HEK293 (cell line): ENCODE results near the gene REC8.

ENCODE experiments used
- PRDM1 ChIP-seq: fragments of 450-650 bp; formaldehyde crosslinking; IDR thresholded peaks from 2 replicates; pipeline ENCODE4; 2016; ENCODE audit warnings: missing biosample characterization, missing genetic modification characterization
- TRIM28 ChIP-seq: IDR thresholded peaks from 2 replicates; pipeline ENCODE4 v1.6.1; 2011; ENCODE audit warnings: low read length, control low read depth, borderline replicate concordance
- ZBTB8A ChIP-seq: fragments of 450-650 bp; formaldehyde crosslinking; IDR thresholded peaks from 2 replicates; pipeline ENCODE4 v1.5.1; 2016; ENCODE audit warnings: missing biosample characterization, missing genetic modification characterization
- ZNF140 ChIP-seq: fragments of 450-650 bp; formaldehyde crosslinking; IDR thresholded peaks from 2 replicates; pipeline ENCODE4 v1.5.1; 2016; ENCODE audit warnings: missing biosample characterization, missing genetic modification characterization
- ZNF146 ChIP-seq: fragments of 450-650 bp; formaldehyde crosslinking; IDR thresholded peaks from 2 replicates; pipeline ENCODE4 v1.5.1; 2016; ENCODE audit warnings: missing biosample characterization, missing genetic modification characterization
- ZNF23 ChIP-seq: fragments of 450-650 bp; formaldehyde crosslinking; IDR thresholded peaks from 2 replicates; pipeline ENCODE4 v1.5.1; 2016; ENCODE audit warnings: missing biosample characterization, missing genetic modification characterization, borderline replicate concordance
- ZNF354C ChIP-seq: fragments of 450-650 bp; formaldehyde crosslinking; IDR thresholded peaks from 2 replicates; pipeline ENCODE4 v1.5.1; 2016; ENCODE audit warnings: missing biosample characterization, missing genetic modification characterization, low read depth, borderline replicate concordance
- ZNF394 ChIP-seq: fragments of 450-650 bp; formaldehyde crosslinking; IDR thresholded peaks from 2 replicates; pipeline ENCODE4 v1.5.1; 2016; ENCODE audit warnings: missing biosample characterization, missing genetic modification characterization, mild to moderate bottlenecking, moderate library complexity, borderline replicate concordance
- ZNF548 ChIP-seq: fragments of 450-650 bp; formaldehyde crosslinking; IDR thresholded peaks from 2 replicates; pipeline ENCODE4 v1.5.1; 2016; ENCODE audit warnings: missing biosample characterization, missing genetic modification characterization
- ZSCAN23 ChIP-seq: fragments of 450-650 bp; formaldehyde crosslinking; IDR thresholded peaks from 2 replicates; pipeline ENCODE4 v1.5.1; 2016; ENCODE audit warnings: missing biosample characterization, missing genetic modification characterization
- TF ChIP-seq, protein P1 (sequence below): fragments of 450-650 bp; formaldehyde crosslinking; IDR thresholded peaks from 2 replicates; pipeline ENCODE4 v1.5.1; 2016; ENCODE audit warnings: missing biosample characterization, missing genetic modification characterization
- TF ChIP-seq, protein P2 (sequence below): fragments of 450-650 bp; formaldehyde crosslinking; IDR thresholded peaks from 2 replicates; pipeline ENCODE4 v1.5.1; 2016; ENCODE audit warnings: missing biosample characterization, missing genetic modification characterization
- TF ChIP-seq, protein P3 (sequence below): fragments of 450-650 bp; formaldehyde crosslinking; IDR thresholded peaks from 2 replicates; pipeline ENCODE4 v1.5.1; 2016; ENCODE audit warnings: missing biosample characterization, missing genetic modification characterization
- TF ChIP-seq, protein P4 (sequence below): fragments of 450-650 bp; formaldehyde crosslinking; IDR thresholded peaks from 2 replicates; pipeline ENCODE4 v1.5.1; 2016; ENCODE audit warnings: missing biosample characterization, missing genetic modification characterization

DNA sequence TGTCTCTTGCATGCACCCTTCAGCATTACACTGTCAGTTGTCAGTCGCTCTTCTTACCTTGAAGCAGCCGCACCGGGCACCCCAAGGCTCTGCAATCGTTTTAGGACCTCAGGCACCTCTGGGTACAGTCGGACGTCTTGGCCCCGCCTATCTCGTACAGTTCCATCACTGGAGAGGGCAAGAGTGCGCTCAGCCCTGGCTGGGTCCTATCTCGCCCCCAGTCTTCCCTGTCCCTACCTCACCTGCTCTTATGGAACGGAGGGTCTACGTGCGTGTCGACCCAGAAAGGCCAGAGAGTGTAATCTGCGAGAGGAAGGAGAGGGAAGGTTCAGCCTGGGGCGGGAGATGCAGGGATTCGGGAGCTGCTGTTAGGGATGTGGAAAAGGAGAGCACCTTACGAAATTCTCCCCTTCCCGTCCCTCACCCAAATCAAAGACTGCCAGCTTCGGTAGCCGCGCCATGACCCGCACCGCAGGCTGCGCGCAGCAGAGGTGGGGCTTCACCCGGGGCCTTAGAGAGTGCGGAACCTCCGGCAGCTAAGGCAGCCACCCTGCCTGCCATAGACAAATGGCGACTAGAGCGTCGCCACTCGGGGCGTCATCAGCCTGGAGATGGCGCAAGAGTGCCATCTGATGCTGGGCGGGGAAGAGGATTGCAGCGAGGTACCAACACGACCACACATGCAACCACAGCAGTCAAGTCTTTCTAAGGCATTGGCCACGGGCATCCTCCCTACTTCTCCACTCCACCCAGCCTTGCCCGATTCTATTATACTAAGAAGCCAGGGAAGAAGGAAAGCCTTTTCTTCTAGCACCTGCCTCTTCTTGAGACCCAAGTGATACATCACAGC is 43.8 kb downstream of the REC8 start, which contains the start of gene MDP1:
- TF ChIP-seq, protein P1, sequence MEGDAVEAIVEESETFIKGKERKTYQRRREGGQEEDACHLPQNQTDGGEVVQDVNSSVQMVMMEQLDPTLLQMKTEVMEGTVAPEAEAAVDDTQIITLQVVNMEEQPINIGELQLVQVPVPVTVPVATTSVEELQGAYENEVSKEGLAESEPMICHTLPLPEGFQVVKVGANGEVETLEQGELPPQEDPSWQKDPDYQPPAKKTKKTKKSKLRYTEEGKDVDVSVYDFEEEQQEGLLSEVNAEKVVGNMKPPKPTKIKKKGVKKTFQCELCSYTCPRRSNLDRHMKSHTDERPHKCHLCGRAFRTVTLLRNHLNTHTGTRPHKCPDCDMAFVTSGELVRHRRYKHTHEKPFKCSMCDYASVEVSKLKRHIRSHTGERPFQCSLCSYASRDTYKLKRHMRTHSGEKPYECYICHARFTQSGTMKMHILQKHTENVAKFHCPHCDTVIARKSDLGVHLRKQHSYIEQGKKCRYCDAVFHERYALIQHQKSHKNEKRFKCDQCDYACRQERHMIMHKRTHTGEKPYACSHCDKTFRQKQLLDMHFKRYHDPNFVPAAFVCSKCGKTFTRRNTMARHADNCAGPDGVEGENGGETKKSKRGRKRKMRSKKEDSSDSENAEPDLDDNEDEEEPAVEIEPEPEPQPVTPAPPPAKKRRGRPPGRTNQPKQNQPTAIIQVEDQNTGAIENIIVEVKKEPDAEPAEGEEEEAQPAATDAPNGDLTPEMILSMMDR (tag by site-specific recombination) = peak; percentile 93
- TF ChIP-seq ZSCAN23 (no peak), ZNF394 (tag by site-specific recombination) (peak; percentile 58; the same call in 1 of the 2 replicates), ZBTB8A (tag by site-specific recombination) (peak; percentile 43; the same call in 1 of the 2 replicates), ZNF23 (tag by site-specific recombination) (no peak), ZNF140 (tag by site-specific recombination) (no peak), TRIM28 (no peak), PRDM1 (no peak), ZNF354C (tag by site-specific recombination) (no peak), ZNF548 (no peak), ZNF146 (no peak)
- TF ChIP-seq, protein P2, sequence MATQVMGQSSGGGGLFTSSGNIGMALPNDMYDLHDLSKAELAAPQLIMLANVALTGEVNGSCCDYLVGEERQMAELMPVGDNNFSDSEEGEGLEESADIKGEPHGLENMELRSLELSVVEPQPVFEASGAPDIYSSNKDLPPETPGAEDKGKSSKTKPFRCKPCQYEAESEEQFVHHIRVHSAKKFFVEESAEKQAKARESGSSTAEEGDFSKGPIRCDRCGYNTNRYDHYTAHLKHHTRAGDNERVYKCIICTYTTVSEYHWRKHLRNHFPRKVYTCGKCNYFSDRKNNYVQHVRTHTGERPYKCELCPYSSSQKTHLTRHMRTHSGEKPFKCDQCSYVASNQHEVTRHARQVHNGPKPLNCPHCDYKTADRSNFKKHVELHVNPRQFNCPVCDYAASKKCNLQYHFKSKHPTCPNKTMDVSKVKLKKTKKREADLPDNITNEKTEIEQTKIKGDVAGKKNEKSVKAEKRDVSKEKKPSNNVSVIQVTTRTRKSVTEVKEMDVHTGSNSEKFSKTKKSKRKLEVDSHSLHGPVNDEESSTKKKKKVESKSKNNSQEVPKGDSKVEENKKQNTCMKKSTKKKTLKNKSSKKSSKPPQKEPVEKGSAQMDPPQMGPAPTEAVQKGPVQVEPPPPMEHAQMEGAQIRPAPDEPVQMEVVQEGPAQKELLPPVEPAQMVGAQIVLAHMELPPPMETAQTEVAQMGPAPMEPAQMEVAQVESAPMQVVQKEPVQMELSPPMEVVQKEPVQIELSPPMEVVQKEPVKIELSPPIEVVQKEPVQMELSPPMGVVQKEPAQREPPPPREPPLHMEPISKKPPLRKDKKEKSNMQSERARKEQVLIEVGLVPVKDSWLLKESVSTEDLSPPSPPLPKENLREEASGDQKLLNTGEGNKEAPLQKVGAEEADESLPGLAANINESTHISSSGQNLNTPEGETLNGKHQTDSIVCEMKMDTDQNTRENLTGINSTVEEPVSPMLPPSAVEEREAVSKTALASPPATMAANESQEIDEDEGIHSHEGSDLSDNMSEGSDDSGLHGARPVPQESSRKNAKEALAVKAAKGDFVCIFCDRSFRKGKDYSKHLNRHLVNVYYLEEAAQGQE (tag by site-specific recombination) = no peak; the same call in 1 of the 2 replicates
- TF ChIP-seq, protein P3, sequence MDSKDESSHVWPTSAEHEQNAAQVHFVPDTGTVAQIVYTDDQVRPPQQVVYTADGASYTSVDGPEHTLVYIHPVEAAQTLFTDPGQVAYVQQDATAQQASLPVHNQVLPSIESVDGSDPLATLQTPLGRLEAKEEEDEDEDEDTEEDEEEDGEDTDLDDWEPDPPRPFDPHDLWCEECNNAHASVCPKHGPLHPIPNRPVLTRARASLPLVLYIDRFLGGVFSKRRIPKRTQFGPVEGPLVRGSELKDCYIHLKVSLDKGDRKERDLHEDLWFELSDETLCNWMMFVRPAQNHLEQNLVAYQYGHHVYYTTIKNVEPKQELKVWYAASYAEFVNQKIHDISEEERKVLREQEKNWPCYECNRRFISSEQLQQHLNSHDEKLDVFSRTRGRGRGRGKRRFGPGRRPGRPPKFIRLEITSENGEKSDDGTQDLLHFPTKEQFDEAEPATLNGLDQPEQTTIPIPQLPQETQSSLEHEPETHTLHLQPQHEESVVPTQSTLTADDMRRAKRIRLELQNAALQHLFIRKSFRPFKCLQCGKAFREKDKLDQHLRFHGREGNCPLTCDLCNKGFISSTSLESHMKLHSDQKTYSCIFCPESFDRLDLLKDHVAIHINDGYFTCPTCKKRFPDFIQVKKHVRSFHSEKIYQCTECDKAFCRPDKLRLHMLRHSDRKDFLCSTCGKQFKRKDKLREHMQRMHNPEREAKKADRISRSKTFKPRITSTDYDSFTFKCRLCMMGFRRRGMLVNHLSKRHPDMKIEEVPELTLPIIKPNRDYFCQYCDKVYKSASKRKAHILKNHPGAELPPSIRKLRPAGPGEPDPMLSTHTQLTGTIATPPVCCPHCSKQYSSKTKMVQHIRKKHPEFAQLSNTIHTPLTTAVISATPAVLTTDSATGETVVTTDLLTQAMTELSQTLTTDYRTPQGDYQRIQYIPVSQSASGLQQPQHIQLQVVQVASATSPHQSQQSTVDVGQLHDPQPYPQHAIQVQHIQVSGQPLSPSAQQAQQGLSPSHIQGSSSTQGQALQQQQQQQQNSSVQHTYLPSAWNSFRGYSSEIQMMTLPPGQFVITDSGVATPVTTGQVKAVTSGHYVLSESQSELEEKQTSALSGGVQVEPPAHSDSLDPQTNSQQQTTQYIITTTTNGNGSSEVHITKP (tag by site-specific recombination) = 0 out of 2 replicates have a peak, but pooled peaks have one; percentile 9
- TF ChIP-seq, protein P4, sequence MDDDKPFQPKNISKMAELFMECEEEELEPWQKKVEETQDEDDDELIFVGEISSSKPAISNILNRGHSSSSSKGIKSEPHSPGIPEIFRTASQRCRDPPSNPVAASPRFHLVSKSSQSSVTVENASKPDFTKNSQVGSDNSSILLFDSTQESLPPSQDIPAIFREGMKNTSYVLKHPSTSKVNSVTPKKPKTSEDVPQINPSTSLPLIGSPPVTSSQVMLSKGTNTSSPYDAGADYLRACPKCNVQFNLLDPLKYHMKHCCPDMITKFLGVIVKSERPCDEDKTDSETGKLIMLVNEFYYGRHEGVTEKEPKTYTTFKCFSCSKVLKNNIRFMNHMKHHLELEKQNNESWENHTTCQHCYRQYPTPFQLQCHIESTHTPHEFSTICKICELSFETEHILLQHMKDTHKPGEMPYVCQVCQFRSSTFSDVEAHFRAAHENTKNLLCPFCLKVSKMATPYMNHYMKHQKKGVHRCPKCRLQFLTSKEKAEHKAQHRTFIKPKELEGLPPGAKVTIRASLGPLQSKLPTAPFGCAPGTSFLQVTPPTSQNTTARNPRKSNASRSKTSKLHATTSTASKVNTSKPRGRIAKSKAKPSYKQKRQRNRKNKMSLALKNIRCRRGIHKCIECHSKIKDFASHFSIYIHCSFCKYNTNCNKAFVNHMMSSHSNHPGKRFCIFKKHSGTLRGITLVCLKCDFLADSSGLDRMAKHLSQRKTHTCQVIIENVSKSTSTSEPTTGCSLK (tag by site-specific recombination) = no peak
